IPS DF 4.7 (cell line): ENCODE results near the gene NADK.
"Not testable (repeated sequence)": the region's sequence is repeated elsewhere in the genome, so short reads cannot be mapped to it uniquely, and the experiment has no call there.

Experiments
- DNase-seq: peaks from one replicate; pipeline ENCODE4 v3.0.0-alpha.2; 2013; ENCODE audit warnings: low spot score; ENCODE audit errors: extremely low read depth

NADK gene

GRCh38 chr1:1764876-1765470 is 13.3 kb downstream of the NADK start:
- DNase-seq = no peak

GRCh38 chr1:1763657-1764621 is 14.3 kb downstream of the NADK start:
- no peak for DNase-seq

GRCh38 chr1:1761504-1762376 is 16.5 kb downstream of the NADK start:
- DNase-seq = no peak

- DNase-seq = no peak
These were observed 17.6 kb downstream of the NADK start for GRCh38 chr1:1760715-1761114.

- no peak for DNase-seq
These were observed 18.0 kb downstream of the NADK start for GRCh38 chr1:1760345-1760650.

- DNase-seq = no peak
These were observed 18.6 kb downstream of the NADK start for GRCh38 chr1:1759456-1760344.

- DNase-seq = no peak
These were observed 19.4 kb downstream of the NADK start for GRCh38 chr1:1758692-1759455.

GRCh38 chr1:1758059-1758621 is 20.1 kb downstream of the NADK start:
- DNase-seq = no peak

GRCh38 chr1:1757422-1758058 is 20.7 kb downstream of the NADK start:
- no peak for DNase-seq

GRCh38 chr1:1756661-1757421 is 21.4 kb downstream of the NADK start:
- no peak for DNase-seq

- DNase-seq = no peak
These were observed 22.4 kb downstream of the NADK start for GRCh38 chr1:1755852-1756251.

- no peak for DNase-seq
These were observed 22.8 kb downstream of the NADK start for GRCh38 chr1:1755426-1755825.

- DNase-seq = no peak
These were observed 24.0 kb downstream of the NADK start for GRCh38 chr1:1754051-1754815.

- no peak for DNase-seq
These were observed 24.7 kb downstream of the NADK start for GRCh38 chr1:1753607-1754005.

- no peak for DNase-seq
These were observed 25.3 kb downstream of the NADK start for GRCh38 chr1:1752636-1753606.

GRCh38 chr1:1752190-1752589 is 26.1 kb downstream of the NADK start:
- no peak for DNase-seq

- DNase-seq = not testable (repeated sequence)
These were observed 28.3 kb downstream of the NADK start for GRCh38 chr1:1749941-1750340.
